HepG2 (cell line): ENCODE measurements around the gene THRB. TPM values are rescaled to one million over a fixed set of nuclear protein-coding genes. Genes with fewer than 3 reads are reported as not detected.
A peak's percentile ranks its signal among the peaks of the same experiment; 100 is the strongest.

Source experiments
- ATAC-seq: fragments of 200-7000 bp; cut with Tn5 transposase; 3 replicates; pipeline ENCODE4 v1.9.1; 2020; ENCODE audit warnings: mild to moderate bottlenecking, moderate library complexity
- BruUV-seq: library from RNA; stranded (reverse); fragments of 400-500 nt; replicated peaks from 2 replicates; lab custom pipeline; 2021; lab: Mats Ljungman, UMichigan
- CTCF ChIA-PET: fragments of 300-600 bp; formaldehyde crosslinking; extraction: SDS; loops from one replicate; lab custom pipeline; 2021; ENCODE audit warnings: low total read pairs, inconsistent platforms, low intra/inter-chr PET ratio; lab: Yijun Ruan, JAX
- POLR2A ChIA-PET: fragments of 350-600 bp; sonication (Branson Sonifier 250); formaldehyde crosslinking; loops from one replicate; lab custom pipeline; 2020; ENCODE audit warnings: antibody characterized with exemption, inconsistent platforms; lab: Yijun Ruan, JAX
- DNase-seq: peaks from one replicate; pipeline ENCODE4 v3.0.0-alpha.2; 2015; ENCODE audit warnings: low spot score
- FAIRE-seq: peaks from 3 replicates; lab custom pipeline; 2011; peaks lifted over from hg19 to GRCh38; lab: Jason Lieb, UNC
- H2AFZ ChIP-seq: one replicate; pipeline ENCODE4 v1.6.1; 2011; ENCODE audit warnings: low read length, inconsistent platforms
- H3K27ac ChIP-seq: fragments of 300-600 bp; 3 replicates; pipeline ENCODE4 v1.8.0; 2011; ENCODE audit warnings: mixed run types, mild to moderate bottlenecking, mixed read lengths, low read length, inconsistent platforms; ENCODE audit not compliant: insufficient read depth; ENCODE audit errors: extremely low read length
- H3K27me3 ChIP-seq, 2 experiments: fragments of 200-600 bp in 1 of 2; 2 replicates in 1 of 2; 3 replicates in 1 of 2; pipeline versions ENCODE4 v1.6.0 to v1.8.0; 2011; ENCODE audit warnings: low read length in 2 of 2, mild to moderate bottlenecking in 2 of 2, moderate library complexity in 2 of 2, inconsistent platforms in 1 of 2; ENCODE audit not compliant: insufficient read depth in 2 of 2, control insufficient read depth in 1 of 2
- H3K36me3 ChIP-seq, 2 experiments: fragments of 200-600 bp in 1 of 2; replicated peaks in 1 of 2; 2 replicates in 1 of 2; 3 replicates in 1 of 2; pipeline versions ENCODE4 v1.5.1 to v1.8.0; 2011; ENCODE audit warnings: low read length in 2 of 2, inconsistent platforms in 1 of 2; ENCODE audit not compliant: insufficient read depth in 2 of 2, control insufficient read depth in 1 of 2
- H3K4me1 ChIP-seq: 2 replicates; pipeline ENCODE4 v1.5.1; 2012; ENCODE audit warnings: low read length, inconsistent platforms; ENCODE audit not compliant: insufficient read depth
- H3K4me2 ChIP-seq: 2 replicates; pipeline ENCODE4 v1.6.0; 2011; ENCODE audit warnings: low read depth, low read length, inconsistent platforms
- H3K4me3 ChIP-seq, 3 experiments: fragments of 200-600 bp in 1 of 3; sonication (generic), shearing (Covaris generic) in 1 of 3; replicated peaks in 1 of 3; 2 replicates each; pipeline ENCODE4 v1.5.1; 2011 to 2016; ENCODE audit warnings: low read length in 3 of 3, inconsistent platforms in 2 of 3, low read depth in 2 of 3, mild to moderate bottlenecking in 2 of 3, control low read depth in 1 of 3, mixed read lengths in 1 of 3; ENCODE audit not compliant: insufficient read depth in 1 of 3
- H3K79me2 ChIP-seq: one replicate; pipeline ENCODE4 v1.6.1; 2011; ENCODE audit warnings: low read length, inconsistent platforms; ENCODE audit not compliant: insufficient read depth
- H3K9ac ChIP-seq: 2 replicates; pipeline ENCODE4 v1.6.0; 2011; ENCODE audit warnings: mild to moderate bottlenecking, low read depth, low read length, inconsistent platforms; ENCODE audit not compliant: insufficient read depth
- H3K9me3 ChIP-seq: 2 replicates; pipeline ENCODE4 v1.5.1; 2012; ENCODE audit warnings: mild to moderate bottlenecking, low read length
- H4K20me1 ChIP-seq: 2 replicates; pipeline ENCODE4 v1.6.0; 2011; ENCODE audit warnings: inconsistent platforms, mild to moderate bottlenecking, low read length, moderate library complexity; ENCODE audit not compliant: insufficient read depth
- ATF1 ChIP-seq: IDR thresholded peaks from 2 replicates; pipeline ENCODE4 v1.6.1; 2016; ENCODE audit warnings: mild to moderate bottlenecking, control low read depth
- BATF2 ChIP-seq: sonication (generic); formaldehyde crosslinking; IDR thresholded peaks from 2 replicates; pipeline ENCODE4 v1.8.0; 2022; ENCODE audit warnings: mild to moderate bottlenecking, missing genetic modification reagents, moderate library complexity
- HDAC6 ChIP-seq: fragments of 200-600 bp; sonication (generic); IDR thresholded peaks from 2 replicates; pipeline ENCODE4 v1.7.0; 2017; ENCODE audit warnings: mild to moderate bottlenecking, antibody characterized with exemption, low read length, low read depth
- KMT2A ChIP-seq: sonication (generic); formaldehyde crosslinking; IDR thresholded peaks from 2 replicates; pipeline ENCODE4 v1.4.0; 2020; ENCODE audit warnings: missing genetic modification reagents
- PAXIP1 ChIP-seq: sonication (generic); formaldehyde crosslinking; conservative IDR thresholded peaks from 2 replicates; pipeline ENCODE4 v1.4.0; 2020; ENCODE audit warnings: mild to moderate bottlenecking, missing genetic modification reagents, moderate library complexity
- SNRNP70 ChIP-seq: fragments of 200-400 bp; formaldehyde crosslinking; IDR thresholded peaks from 2 replicates; pipeline ENCODE4 v1.6.1; 2017; ENCODE audit warnings: mild to moderate bottlenecking, low read depth, low read length, moderate library complexity
- ZHX2 ChIP-seq, 2 experiments: sonication (generic) in 1 of 2; formaldehyde crosslinking in 1 of 2; IDR thresholded peaks; 2 replicates each; pipeline versions ENCODE4 v1.6.1 to v1.9.0; 2014 to 2022; ENCODE audit warnings: antibody characterized with exemption in 1 of 2, borderline replicate concordance in 1 of 2, inconsistent platforms in 1 of 2, low read depth in 1 of 2, missing genetic modification reagents in 1 of 2
- ZNF251 ChIP-seq: sonication (generic); formaldehyde crosslinking; IDR thresholded peaks from 2 replicates; pipeline ENCODE4 v1.9.0; 2021; ENCODE audit warnings: mild to moderate bottlenecking, missing genetic modification reagents
- ZNF354B ChIP-seq: sonication (generic); formaldehyde crosslinking; IDR thresholded peaks from 2 replicates; pipeline ENCODE4 v1.8.0; 2022; ENCODE audit warnings: mild to moderate bottlenecking, missing genetic modification reagents
- ZNF570 ChIP-seq: sonication (generic); formaldehyde crosslinking; IDR thresholded peaks from 2 replicates; pipeline ENCODE4 v1.4.0; 2020; ENCODE audit warnings: mild to moderate bottlenecking, missing genetic modification reagents, borderline replicate concordance
- WGBS: methylation state at CpG from one replicate; pipeline ENCODE4 v1.1.6; 2017; ENCODE audit warnings: low lambda C conversion rate; 5-methylcytosine and 5-hydroxymethylcytosine counted together
- in situ Hi-C: cut with HindIII; loops from 2 replicates; pipeline ENCODE4 v1.10.0; 2017; ENCODE audit warnings: low pct_unique_long_range_greater_than_20kb; ENCODE audit not compliant: extremely low pct_ligation_motif_present
- intact Hi-C: fragments of 100-400 bp; cut with micrococcal nuclease; formaldehyde crosslinking; loops from one replicate; pipeline ENCODE4 v1.10.0; 2022; ENCODE audit not compliant: unreplicated experiment
- polyA plus RNA-seq, 8 experiments: library from polyadenylated mRNA; depleted of rRNA in 3 of 8; stranded (reverse) in 7 of 8; unstranded in 1 of 8; fragments of >200 nt; fragmentation: Illumina TruSeq in 4 of 8; extraction: Trizol in 4 of 8; gene quantifications; 2 replicates each; pipeline versions ENCODE4 v1.2.1 to v1.2.3, GENCODE V29; 2011 to 2016; ENCODE audit warnings: low read depth in 4 of 8, missing spikeins in 1 of 8, mixed read lengths in 1 of 8; ENCODE audit not compliant: insufficient read depth in 1 of 8
- total RNA-seq, 5 experiments: library from RNA; depleted of rRNA; stranded (reverse); fragments of >200 nt; fragmentation: Illumina TruSeq; extraction: Trizol; gene quantifications; 2 replicates each; pipeline ENCODE4 v1.2.3, GENCODE V29; 2016; ENCODE audit warnings: low read depth in 1 of 5

Gene THRB
- total and polyA plus RNA-seq, 2 of the 13 experiments (the other 11 are each of a cell fraction or from before 2014, with no cell fraction given): 4.7 to 22.7 TPM

GRCh38 chr3:24375947-24376384 lies 118.7 kb downstream of the THRB start:
- CTCF ChIA-PET: no interaction called here
- TF ChIP-seq SNRNP70 (no peak), ZNF354B (CRISPR knock-in tag) (no peak), ZNF251 (CRISPR knock-in tag) (no peak), KMT2A (no peak), ATF1 (CRISPR knock-in tag) (no peak), PAXIP1 (CRISPR knock-in tag) (peak; percentile 59; the same call in 1 of the 2 replicates), ZNF570 (no peak), ZHX2 (IDR thresholded peaks at IDR 0.05; ENCODE audit: low read depth) (no peak), ZHX2 (CRISPR knock-in tag; IDR thresholded peaks at IDR 0.05; ENCODE audit: borderline replicate concordance) (no peak), BATF2 (no peak), HDAC6 (no peak)

More at GRCh38 chr3:24375947-24376384, 118.7 kb downstream of the THRB start:
- Histone ChIP-seq H2AFZ (no peak overlapping the region), H3K9me3 (no peaks in the 10 kb centered on the region), H4K20me1 (no peaks in the 10 kb centered on the region), H3K4me3 (no peak overlapping the region), H3K27ac (peak overlapping the region; percentile 53), H3K36me3 (no peaks in the 10 kb centered on the region), H3K27me3 (no peaks in the 10 kb centered on the region), H3K79me2 (peaks cover 14% of the 10 kb centered on the region), H3K4me2 (peak overlapping the region; percentile 40), H3K9ac (no peak overlapping the region), H3K4me1 (peaks cover 61% of the 10 kb centered on the region)
- no TSS peak for BruUV-seq
- no peak for FAIRE-seq
- in situ Hi-C loops: no loop called here
- no peak for DNase-seq
- POLR2A ChIA-PET: interaction anchor here (1.1 to 2.9 kb wide), 5 partner anchors 11 to 145 kb away, joined by 4 to 19 read pairs (median 6); no protein-coding TSS in a partner anchor
- intact Hi-C loops: loop anchor here (10.0 kb wide), 1 partner anchor 111 kb away; no protein-coding TSS in a partner anchor
- WGBS: 11% methylated on average over 3 of the region's 3 CpGs
- ATAC-seq: no peak
